RWPE2 (cell line): ENCODE results near the gene POLR2H.

Experiments
- ATAC-seq: fragments of 200-7000 bp; cut with Tn5 transposase; 3 replicates; pipeline ENCODE4 v1.9.1; 2021; ENCODE audit warnings: low read depth
- DNase-seq: peaks from one replicate; pipeline ENCODE4 v3.0.0-alpha.2; 2020; ENCODE audit warnings: low spot score
- H3K27ac ChIP-seq: fragments of 450-650 bp; 2 replicates; pipeline ENCODE4 v1.5.1; 2017; ENCODE audit warnings: mild to moderate bottlenecking; ENCODE audit not compliant: poor library complexity, severe bottlenecking
- H3K27me3 ChIP-seq: fragments of 250-450 bp; sonication (Bioruptor Pico); 2 replicates; pipeline ENCODE4 v1.5.1; 2021; ENCODE audit warnings: mild to moderate bottlenecking, moderate library complexity; ENCODE audit not compliant: insufficient read depth, poor library complexity, severe bottlenecking
- H3K36me3 ChIP-seq: fragments of 250-450 bp; sonication (Bioruptor Pico); 2 replicates; pipeline ENCODE4 v1.5.1; 2020; ENCODE audit warnings: low read depth, mild to moderate bottlenecking, moderate library complexity
- H3K4me1 ChIP-seq: fragments of 250-450 bp; sonication (Bioruptor Pico); 2 replicates; pipeline ENCODE4 v1.5.1; 2021; ENCODE audit warnings: mild to moderate bottlenecking, moderate library complexity; ENCODE audit not compliant: insufficient read depth, poor library complexity, severe bottlenecking
- H3K4me3 ChIP-seq: fragments of 250-450 bp; sonication (Bioruptor Pico); 2 replicates; pipeline ENCODE4 v1.5.1; 2021; ENCODE audit warnings: mild to moderate bottlenecking, moderate library complexity; ENCODE audit not compliant: severe bottlenecking
- H3K9me3 ChIP-seq: fragments of 250-450 bp; sonication (Bioruptor Pico); 2 replicates; pipeline ENCODE4 v1.5.1; 2021; ENCODE audit warnings: mild to moderate bottlenecking, moderate library complexity; ENCODE audit not compliant: severe bottlenecking
- CTCF ChIP-seq: fragments of 450-650 bp; IDR thresholded peaks from one replicate; pipeline ENCODE4 v1.5.1; 2017; ENCODE audit warnings: mild to moderate bottlenecking, moderate library complexity; ENCODE audit not compliant: poor library complexity, severe bottlenecking

The POLR2H gene

GRCh38 chr3:184388936-184389230 is 27.4 kb downstream of the POLR2H start:
- no peak for ATAC-seq
- Histone ChIP-seq H3K9me3 (no peaks in the 10 kb centered on the region), H3K4me1 (no peaks in the 10 kb centered on the region), H3K27ac (no peak overlapping the region), H3K36me3 (no peaks in the 10 kb centered on the region), H3K27me3 (no peaks in the 10 kb centered on the region), H3K4me3 (no peak overlapping the region)
- no peak for TF ChIP-seq CTCF
- no peak for DNase-seq

- Histone ChIP-seq H3K4me3 (no peak overlapping the region), H3K36me3 (no peaks in the 10 kb centered on the region), H3K9me3 (no peaks in the 10 kb centered on the region), H3K4me1 (no peaks in the 10 kb centered on the region), H3K27me3 (no peaks in the 10 kb centered on the region), H3K27ac (no peak overlapping the region)
- DNase-seq = no peak
- no peak for ATAC-seq
- TF ChIP-seq CTCF = no peak
These were observed 27.9 kb downstream of the POLR2H start for GRCh38 chr3:184389384-184389783.

- H3K36me3 ChIP-seq = no peaks in the 10 kb centered on the region
- no peak overlapping the region for H3K4me3 ChIP-seq
- ATAC-seq = no peak
- no peaks in the 10 kb centered on the region for H3K9me3 ChIP-seq
- H3K27ac ChIP-seq = no peak overlapping the region
- no peaks in the 10 kb centered on the region for H3K27me3 ChIP-seq
- no peak for TF ChIP-seq CTCF
- H3K4me1 ChIP-seq = no peaks in the 10 kb centered on the region
- DNase-seq = no peak
These were observed 28.5 kb downstream of the POLR2H start for GRCh38 chr3:184389935-184390528.

- no peak overlapping the region for H3K27ac ChIP-seq
These were observed 29.8 kb downstream of the POLR2H start for GRCh38 chr3:184391266-184391665.

More at GRCh38 chr3:184391266-184391665, 29.8 kb downstream of the POLR2H start:
- Histone ChIP-seq H3K27me3 (no peaks in the 10 kb centered on the region), H3K4me1 (no peaks in the 10 kb centered on the region), H3K4me3 (no peak overlapping the region), H3K36me3 (no peaks in the 10 kb centered on the region), H3K9me3 (no peaks in the 10 kb centered on the region)
- DNase-seq (no peak), ATAC-seq (no peak)
- TF ChIP-seq CTCF = no peak
